Lung (tissue), 12 donors: Measurements from ENCODE around the gene PHLPP1. TPM values are rescaled to one million over a fixed set of nuclear protein-coding genes. Genes with fewer than 3 reads are reported as not detected.

Source experiments
- ATAC-seq: fragments of 200-7000 bp; cut with Tn5 transposase; one replicate; pipeline ENCODE4 v1.9.1; 2020; ENCODE audit warnings: moderate number of reproducible peaks; ENCODE audit not compliant: insufficient read depth, low FRiP score
- DNase-seq, 3 donors: peaks; one replicate each; pipeline ENCODE4 v3.0.0-alpha.2; 2013 to 2017
- H3K27ac ChIP-seq, 2 donors: one replicate each; pipeline ENCODE4 v1.5.1; 2013; ENCODE audit warnings: mild to moderate bottlenecking in 2 of 2, moderate library complexity in 2 of 2, control low read depth in 1 of 2, inconsistent platforms in 1 of 2, low read depth in 1 of 2, low read length in 1 of 2
- H3K27me3 ChIP-seq, 3 donors: one replicate each; pipeline ENCODE4 v1.5.1; 2013; ENCODE audit warnings: low read length in 2 of 3; ENCODE audit not compliant: control insufficient read depth in 3 of 3, insufficient read depth in 3 of 3
- H3K36me3 ChIP-seq, 4 donors: one replicate each; pipeline ENCODE4 v1.5.1; 2013; ENCODE audit warnings: low read length in 4 of 4, mild to moderate bottlenecking in 1 of 4, moderate library complexity in 1 of 4; ENCODE audit not compliant: control insufficient read depth in 4 of 4, insufficient read depth in 4 of 4
- H3K4me1 ChIP-seq, 5 donors: one replicate each; pipeline ENCODE4 v1.5.1; 2013; ENCODE audit warnings: low read length in 5 of 5, mild to moderate bottlenecking in 2 of 5, moderate library complexity in 1 of 5; ENCODE audit not compliant: control insufficient read depth in 5 of 5, insufficient read depth in 5 of 5
- H3K4me3 ChIP-seq: one replicate; pipeline ENCODE4 v1.5.1; 2013; ENCODE audit warnings: mild to moderate bottlenecking, control low read depth, moderate library complexity
- H3K9ac ChIP-seq, 2 donors: one replicate each; pipeline ENCODE4 v1.5.1; 2013; ENCODE audit warnings: low read length in 2 of 2, control low read depth in 1 of 2; ENCODE audit not compliant: insufficient read depth in 1 of 2
- H3K9me3 ChIP-seq, 4 donors: one replicate each; pipeline ENCODE4 v1.5.1; 2013; ENCODE audit warnings: low read length in 3 of 4, mild to moderate bottlenecking in 1 of 4, moderate library complexity in 1 of 4; ENCODE audit not compliant: control insufficient read depth in 4 of 4, insufficient read depth in 3 of 4
- WGBS, 2 donors: extraction: QIAGEN DNeasy Blood & Tissue Kit; methylation state at CpG; one replicate each; pipeline ENCODE4 v1.1.7; 2013; 5-methylcytosine and 5-hydroxymethylcytosine counted together
- polyA plus RNA-seq, 2 donors: library from polyadenylated mRNA; stranded (reverse); fragments of 200-250 nt; gene quantifications; one replicate each; pipeline ENCODE4 v1.2.1, GENCODE V29; 2013
- total RNA-seq, 2 donors: library from RNA; depleted of rRNA in 1 of 2; stranded (reverse); fragments of >200 nt in 1 of 2; gene quantifications; one replicate each; pipeline ENCODE4 v1.2.1, GENCODE V29; 2014 to 2021
- TF ChIP-seq, protein P1 (sequence below): IDR thresholded peaks from 2 replicates; pipeline ENCODE4 v1.5.1; 2012; ENCODE audit warnings: mild to moderate bottlenecking; ENCODE audit errors: control extremely low read depth, extremely low read depth
- donor health status: control.
- donor health status: control.
- donor health status: Bipolar disorder and iron deficiency.
- donor health status: healthy.
- donor health status: DM: yes; HTN: yes; CAD: no.

The PHLPP1 gene
- total and polyA plus RNA-seq, 4 donors, result 2.3 to 29.2 (median 7.9) TPM

DNA sequence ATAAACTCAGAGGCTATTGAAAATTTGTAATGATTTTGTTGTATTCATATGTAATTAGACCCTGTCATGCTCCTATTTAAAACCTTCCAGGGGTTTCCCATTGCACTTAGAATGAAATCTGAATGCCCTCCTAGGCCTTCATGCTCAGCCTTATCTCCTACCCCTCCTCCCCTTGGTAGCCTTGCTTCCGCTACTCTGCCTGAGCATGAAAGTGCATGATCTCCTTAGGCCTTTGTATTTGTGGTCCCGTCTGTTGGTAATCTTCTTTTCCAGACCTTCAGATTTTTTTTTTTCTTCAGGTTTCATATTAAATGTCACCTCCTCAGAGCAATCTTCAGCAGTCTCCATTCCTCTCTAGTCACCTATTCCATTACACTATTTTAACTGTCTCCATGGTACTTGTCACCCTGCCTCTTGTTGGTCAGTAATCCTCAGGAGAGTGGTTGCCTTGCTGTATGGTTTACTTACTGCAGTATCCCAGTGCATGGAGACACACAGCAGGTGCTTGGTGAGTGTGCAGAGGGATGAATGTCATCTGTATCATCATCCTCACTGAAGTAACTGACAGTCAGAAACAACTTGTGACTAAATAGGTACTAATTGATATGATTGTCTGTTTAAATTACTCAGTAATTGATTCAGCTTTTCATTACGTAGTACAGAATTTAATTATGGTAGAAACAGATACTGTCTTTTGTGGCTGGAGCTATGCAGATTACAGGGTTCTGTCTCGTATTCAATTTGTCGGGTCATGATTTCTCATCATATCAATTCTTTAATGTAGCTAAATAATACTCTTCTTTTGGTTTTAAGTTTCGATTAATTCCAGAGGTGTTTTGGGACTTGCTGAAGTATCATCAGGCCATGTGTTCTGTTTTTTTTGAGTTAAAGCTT lies 63.9 kb downstream of the PHLPP1 start:
- Histone ChIP-seq H3K9ac (no peak overlapping the region), H3K9me3 (no peaks in the 10 kb centered on the region), H3K27ac (no peak overlapping the region), H3K36me3 (no peaks in the 10 kb centered on the region), H3K4me1 (peaks cover 0 to 6% (median 0%) of the 10 kb centered on the region in 5 donors), H3K27me3 (no peaks in the 10 kb centered on the region), H3K4me3 (no peak overlapping the region)
- DNase-seq, result no peak
- 95 to 97% methylated on average over 6 of the region's 6 CpGs for WGBS, 2 donors
- ATAC-seq, result no peak
- TF ChIP-seq, protein P1, sequence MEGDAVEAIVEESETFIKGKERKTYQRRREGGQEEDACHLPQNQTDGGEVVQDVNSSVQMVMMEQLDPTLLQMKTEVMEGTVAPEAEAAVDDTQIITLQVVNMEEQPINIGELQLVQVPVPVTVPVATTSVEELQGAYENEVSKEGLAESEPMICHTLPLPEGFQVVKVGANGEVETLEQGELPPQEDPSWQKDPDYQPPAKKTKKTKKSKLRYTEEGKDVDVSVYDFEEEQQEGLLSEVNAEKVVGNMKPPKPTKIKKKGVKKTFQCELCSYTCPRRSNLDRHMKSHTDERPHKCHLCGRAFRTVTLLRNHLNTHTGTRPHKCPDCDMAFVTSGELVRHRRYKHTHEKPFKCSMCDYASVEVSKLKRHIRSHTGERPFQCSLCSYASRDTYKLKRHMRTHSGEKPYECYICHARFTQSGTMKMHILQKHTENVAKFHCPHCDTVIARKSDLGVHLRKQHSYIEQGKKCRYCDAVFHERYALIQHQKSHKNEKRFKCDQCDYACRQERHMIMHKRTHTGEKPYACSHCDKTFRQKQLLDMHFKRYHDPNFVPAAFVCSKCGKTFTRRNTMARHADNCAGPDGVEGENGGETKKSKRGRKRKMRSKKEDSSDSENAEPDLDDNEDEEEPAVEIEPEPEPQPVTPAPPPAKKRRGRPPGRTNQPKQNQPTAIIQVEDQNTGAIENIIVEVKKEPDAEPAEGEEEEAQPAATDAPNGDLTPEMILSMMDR, result no peak

DNA sequence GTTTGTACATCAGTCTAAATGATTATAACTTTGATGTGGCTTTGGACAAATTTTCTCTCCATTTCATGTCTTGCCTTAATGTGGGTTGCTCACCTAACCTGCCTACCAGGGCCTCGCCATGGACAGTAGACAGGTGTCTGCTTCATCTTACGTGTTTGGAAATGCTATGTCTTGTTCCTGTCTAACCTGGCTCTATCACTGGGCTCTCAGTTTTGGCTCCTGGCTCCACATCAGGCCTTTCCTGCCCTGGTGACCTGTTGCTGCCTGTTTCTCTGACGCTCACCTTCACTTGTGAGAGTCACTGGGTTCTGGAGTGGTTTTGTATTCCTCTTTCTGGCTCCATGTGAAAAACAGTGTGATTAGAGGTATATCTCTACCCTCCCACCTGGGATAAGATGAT lies 65.9 kb downstream of the PHLPP1 start:
- no peak for DNase-seq
- Histone ChIP-seq H3K9ac (no peak overlapping the region), H3K9me3 (no peaks in the 10 kb centered on the region), H3K36me3 (no peaks in the 10 kb centered on the region), H3K27ac (no peak overlapping the region), H3K4me1 (peaks cover 0 to 7% (median 4%) of the 10 kb centered on the region in 5 donors), H3K27me3 (no peaks in the 10 kb centered on the region), H3K4me3 (no peak overlapping the region)
- ATAC-seq, result no peak
- WGBS, 2 donors, result 92 to 93% methylated on average over 3 of the region's 3 CpGs
- TF ChIP-seq, protein P1, result no peak

DNA sequence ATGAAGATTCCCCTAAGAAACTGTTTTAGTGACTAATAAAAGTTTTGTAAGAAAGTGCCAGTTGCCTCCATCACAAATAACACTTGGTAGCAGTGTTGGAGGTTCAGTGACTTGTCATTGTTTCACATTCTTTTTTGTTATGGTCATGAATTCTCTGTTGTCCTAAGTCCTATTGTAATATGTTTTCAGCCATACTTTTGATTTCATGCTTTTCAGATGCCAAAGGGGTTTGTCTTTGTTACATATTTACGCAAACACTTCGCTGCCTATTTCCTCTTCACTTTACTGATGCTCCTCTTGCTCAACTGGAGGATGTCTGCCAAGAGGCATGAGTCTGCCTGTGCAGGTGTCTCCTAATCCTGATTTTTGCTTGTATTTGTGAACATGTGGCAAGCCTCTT lies 66.6 kb downstream of the PHLPP1 start:
- Histone ChIP-seq H3K9me3 (no peaks in the 10 kb centered on the region), H3K36me3 (no peaks in the 10 kb centered on the region), H3K4me1 (peaks cover 0 to 7% (median 4%) of the 10 kb centered on the region in 5 donors), H3K27ac (no peak overlapping the region), H3K27me3 (no peaks in the 10 kb centered on the region), H3K9ac (no peak overlapping the region), H3K4me3 (no peak overlapping the region)
- TF ChIP-seq, protein P1, result no peak
- ATAC-seq, result no peak
- 16 to 35% methylated on average over 2 of the region's 2 CpGs for WGBS, 2 donors
- DNase-seq, result no peak
